NCI-H446 treated with DMSO at 0.1 percent for 48 hours (cell line): ENCODE data around the gene CELF2.

ENCODE experiments used
- DNase-seq: peaks from one replicate; lab custom pipeline; 2025; lab: John Stamatoyannopoulos, UW

CELF2 gene

GRCh38 chr10:11249152-11249807 is 231.6 kb downstream of the CELF2 start:
- no peak for DNase-seq

GRCh38 chr10:11249808-11250195 is 232.1 kb downstream of the CELF2 start:
- DNase-seq = no peak

- no peak for DNase-seq
Measured at GRCh38 chr10:11250304-11250703, 232.6 kb downstream of the CELF2 start.

- no peak for DNase-seq
Measured at GRCh38 chr10:11252887-11253286, 235.2 kb downstream of the CELF2 start.

GRCh38 chr10:11253385-11254002 is 235.8 kb downstream of the CELF2 start:
- DNase-seq = no peak

- DNase-seq = no peak
Measured at GRCh38 chr10:11255156-11255555, 237.5 kb downstream of the CELF2 start.

GRCh38 chr10:11255796-11256444 is 238.2 kb downstream of the CELF2 start:
- no peak for DNase-seq

- no peak for DNase-seq
Measured at GRCh38 chr10:11256896-11257295, 239.2 kb downstream of the CELF2 start.

GRCh38 chr10:11257440-11258090 is 239.9 kb downstream of the CELF2 start:
- DNase-seq = no peak

GRCh38 chr10:11260170-11260569 is 242.5 kb downstream of the CELF2 start:
- no peak for DNase-seq

- no peak for DNase-seq
Measured at GRCh38 chr10:11261143-11261542, 243.5 kb downstream of the CELF2 start.

- DNase-seq = no peak
Measured at GRCh38 chr10:11261687-11262493, 244.2 kb downstream of the CELF2 start.

GRCh38 chr10:11262494-11263345 is 245.0 kb downstream of the CELF2 start:
- DNase-seq = no peak

GRCh38 chr10:11263767-11264166 is 246.1 kb downstream of the CELF2 start:
- DNase-seq = no peak

GRCh38 chr10:11264296-11265048 is 246.8 kb downstream of the CELF2 start:
- DNase-seq = no peak

- no peak for DNase-seq
Measured at GRCh38 chr10:11265484-11265883, 247.8 kb downstream of the CELF2 start.

GRCh38 chr10:11266426-11266825 is 248.8 kb downstream of the CELF2 start:
- no peak for DNase-seq

- DNase-seq = no peak
Measured at GRCh38 chr10:11270135-11270857, 252.6 kb downstream of the CELF2 start.

GRCh38 chr10:11270858-11271179 is 253.1 kb downstream of the CELF2 start:
- no peak for DNase-seq

GRCh38 chr10:11272915-11273389 is 255.3 kb downstream of the CELF2 start:
- DNase-seq = no peak
